GM18858 (cell line): ENCODE measurements around the gene BLVRA.

ENCODE experiments used
- ATAC-seq: cut with Tn5 transposase; IDR thresholded peaks from one replicate; pipeline ENCODE4 v1.9.1; 2021; ENCODE audit not compliant: unreplicated experiment

The BLVRA gene

GRCh38 chr7:43749383-43749940 is 9.0 kb upstream of the BLVRA start:
- ATAC-seq: no peak

GRCh38 chr7:43750016-43750887 is 8.2 kb upstream of the BLVRA start:
- no peak for ATAC-seq

GRCh38 chr7:43752411-43752810 is 6.1 kb upstream of the BLVRA start:
- ATAC-seq: no peak

- no peak for ATAC-seq
Observed at GRCh38 chr7:43753271-43753810, 5.1 kb upstream of the BLVRA start.

- no peak for ATAC-seq
Observed at GRCh38 chr7:43753843-43754242, 4.6 kb upstream of the BLVRA start.

- no peak for ATAC-seq
Observed at GRCh38 chr7:43754596-43754995, 3.9 kb upstream of the BLVRA start.

- no peak for ATAC-seq
Observed at GRCh38 chr7:43756368-43757072, 2.0 kb upstream of the BLVRA start.

GRCh38 chr7:43757073-43757720 is 1.3 kb upstream of the BLVRA start:
- no peak for ATAC-seq

- ATAC-seq: peak; percentile 43
Observed at GRCh38 chr7:43758822-43759683, 573 bp downstream of the BLVRA start.

- no peak for ATAC-seq
Observed at GRCh38 chr7:43760861-43761260, 2.4 kb downstream of the BLVRA start.

GRCh38 chr7:43761382-43761781 is 2.9 kb downstream of the BLVRA start:
- no peak for ATAC-seq

- no peak for ATAC-seq
Observed at GRCh38 chr7:43761938-43762692, 3.6 kb downstream of the BLVRA start.

GRCh38 chr7:43763183-43763582 is 4.7 kb downstream of the BLVRA start:
- ATAC-seq: no peak

GRCh38 chr7:43764039-43764761 is 5.7 kb downstream of the BLVRA start:
- peak; percentile 41 for ATAC-seq

GRCh38 chr7:43764807-43765491 is 6.5 kb downstream of the BLVRA start:
- ATAC-seq: no peak

- ATAC-seq: no peak
Observed at GRCh38 chr7:43766564-43766963, 8.1 kb downstream of the BLVRA start.

- ATAC-seq: no peak
Observed at GRCh38 chr7:43767311-43767710, 8.8 kb downstream of the BLVRA start.

- no peak for ATAC-seq
Observed at GRCh38 chr7:43768201-43768886, 9.9 kb downstream of the BLVRA start.
